ENCODE data around the gene MID1.

The MID1 gene

GRCh38 chrX:10397349-10397748, 223.0 kb downstream of the MID1 start:
- FAIRE-seq (no peak), DNase-seq (ENCODE audit: insufficient read length, low spot score) (no peak)
- TF ChIP-seq POLR2AphosphoS5 (IDR thresholded peaks at IDR 0.05; ENCODE audit: low read depth, low read length) (no peak), TAF1 (IDR thresholded peaks at IDR 0.05; ENCODE audit: low read depth, low read length) (no peak), POLR2A (IDR thresholded peaks at IDR 0.05; ENCODE audit: low read depth, low read length) (no peak), PAX5 (IDR thresholded peaks at IDR 0.05; ENCODE audit: insufficient read depth, low read length, severe bottlenecking) (no peak), POU2F2 (IDR thresholded peaks at IDR 0.05; ENCODE audit: low read depth, low read length) (no peak), SPI1 (IDR thresholded peaks at IDR 0.05; ENCODE audit: low read depth, low read length) (no peak)

- FAIRE-seq, result peak; percentile 45
- DNase-seq (ENCODE audit: insufficient read length, low spot score), result no peak
- TF ChIP-seq SPI1 (IDR thresholded peaks at IDR 0.05; ENCODE audit: low read depth, low read length) (peak; percentile 29; the same call in 1 of the 2 replicates), POLR2A (IDR thresholded peaks at IDR 0.05; ENCODE audit: low read depth, low read length) (no peak)
These were observed 224.7 kb downstream of the MID1 start for GRCh38 chrX:10395643-10396042.
